H9 (cell line): Measurements from ENCODE around the gene TEX55. TPM values are rescaled to one million over a fixed set of nuclear protein-coding genes. Genes with fewer than 3 reads are reported as not detected.

ENCODE experiments used
- DNase-seq: peaks from one replicate; pipeline ENCODE4 v3.0.0-alpha.2; 2017
- H2AFZ ChIP-seq: one replicate; pipeline ENCODE4 v1.6.1; 2013; ENCODE audit warnings: mild to moderate bottlenecking, low read length, control low read depth, moderate library complexity
- H2AK5ac ChIP-seq: 2 replicates; pipeline ENCODE4 v1.6.1; 2013; ENCODE audit warnings: low read length, control low read depth, mixed read lengths; ENCODE audit not compliant: insufficient read length
- H2BK120ac ChIP-seq: one replicate; pipeline ENCODE4 v1.6.1; 2013; ENCODE audit warnings: low read depth, mild to moderate bottlenecking, low read length, control low read depth, inconsistent platforms; ENCODE audit not compliant: poor library complexity, severe bottlenecking
- H2BK12ac ChIP-seq: 2 replicates; pipeline ENCODE4 v1.6.1; 2013; ENCODE audit warnings: low read length, control low read depth, mixed read lengths, low read depth; ENCODE audit not compliant: insufficient read length
- H2BK15ac ChIP-seq: 2 replicates; pipeline ENCODE4 v1.6.1; 2013; ENCODE audit warnings: low read depth, low read length, control low read depth
- H2BK20ac ChIP-seq: one replicate; pipeline ENCODE4 v1.6.1; 2013; ENCODE audit warnings: low read depth, mild to moderate bottlenecking, low read length, control low read depth, inconsistent platforms; ENCODE audit not compliant: poor library complexity, severe bottlenecking
- H2BK5ac ChIP-seq: 2 replicates; pipeline ENCODE4 v1.6.1; 2013; ENCODE audit warnings: low read length, control low read depth, mixed read lengths; ENCODE audit not compliant: insufficient read length
- H3K14ac ChIP-seq: 2 replicates; pipeline ENCODE4 v1.6.1; 2013; ENCODE audit warnings: low read length, control low read depth; ENCODE audit not compliant: insufficient read depth
- H3K18ac ChIP-seq: 2 replicates; pipeline ENCODE4 v1.6.1; 2013; ENCODE audit warnings: low read depth, mild to moderate bottlenecking, mixed read lengths, low read length, control low read depth; ENCODE audit not compliant: insufficient read length
- H3K23ac ChIP-seq: 2 replicates; pipeline ENCODE4 v1.6.1; 2013; ENCODE audit warnings: low read length, control low read depth, mixed read lengths, low read depth; ENCODE audit not compliant: insufficient read length
- H3K23me2 ChIP-seq: 2 replicates; pipeline ENCODE4 v1.6.1; 2013; ENCODE audit warnings: low read depth, mild to moderate bottlenecking, mixed read lengths, low read length, control low read depth; ENCODE audit not compliant: insufficient read length, poor library complexity, severe bottlenecking
- H3K27ac ChIP-seq: 2 replicates; pipeline ENCODE4 v1.5.1; 2013; ENCODE audit warnings: low read length, control low read depth, mixed read lengths, low read depth; ENCODE audit not compliant: insufficient read length
- H3K27me3 ChIP-seq: 2 replicates; pipeline ENCODE4 v1.6.1; 2013; ENCODE audit warnings: low read length, control low read depth, inconsistent platforms; ENCODE audit not compliant: insufficient read depth
- H3K4ac ChIP-seq: 2 replicates; pipeline ENCODE4 v1.6.1; 2013; ENCODE audit warnings: low read depth, mild to moderate bottlenecking, control low read depth, inconsistent platforms, low read length, moderate library complexity
- H3K4me1 ChIP-seq: 2 replicates; pipeline ENCODE4 v1.6.1; 2013; ENCODE audit warnings: low read length, control low read depth, inconsistent platforms; ENCODE audit not compliant: insufficient read depth
- H3K4me2 ChIP-seq: 2 replicates; pipeline ENCODE4 v1.6.1; 2013; ENCODE audit warnings: low read length, control low read depth, mixed read lengths; ENCODE audit not compliant: insufficient read length, insufficient read depth
- H3K56ac ChIP-seq: 2 replicates; pipeline ENCODE4 v1.6.1; 2013; ENCODE audit warnings: low read depth, mild to moderate bottlenecking, mixed read lengths, low read length, control low read depth; ENCODE audit not compliant: insufficient read length
- H3K79me1 ChIP-seq: 2 replicates; pipeline ENCODE4 v1.6.1; 2013; ENCODE audit warnings: low read depth, mild to moderate bottlenecking, moderate library complexity, low read length, control low read depth, inconsistent platforms; ENCODE audit not compliant: insufficient read depth, poor library complexity, severe bottlenecking
- H3K79me2 ChIP-seq: 2 replicates; pipeline ENCODE4 v1.6.1; 2013; ENCODE audit warnings: low read length, control low read depth, inconsistent platforms; ENCODE audit not compliant: insufficient read depth
- H3K9ac ChIP-seq: 2 replicates; pipeline ENCODE4 v1.6.1; 2013; ENCODE audit warnings: low read length, control low read depth, mixed read lengths; ENCODE audit not compliant: insufficient read length; ENCODE audit errors: extremely low read depth
- H3K9me3 ChIP-seq: one replicate; pipeline ENCODE4 v1.6.1; 2013; ENCODE audit warnings: low read depth, low read length, inconsistent platforms; ENCODE audit not compliant: control insufficient read depth
- H3T11ph ChIP-seq: one replicate; pipeline ENCODE4 v1.6.1; 2013; ENCODE audit warnings: mild to moderate bottlenecking, low read length, control low read depth, inconsistent platforms
- H4K20me1 ChIP-seq: one replicate; pipeline ENCODE4 v1.6.1; 2013; ENCODE audit not compliant: control insufficient read depth, insufficient read length, insufficient read depth
- H4K5ac ChIP-seq: 2 replicates; pipeline ENCODE4 v1.6.1; 2013; ENCODE audit warnings: low read depth, mild to moderate bottlenecking, mixed read lengths, low read length, control low read depth; ENCODE audit not compliant: insufficient read length
- H4K8ac ChIP-seq: replicated peaks from 2 replicates; pipeline ENCODE4 v1.6.1; 2013; ENCODE audit warnings: low read length, control low read depth, mixed read lengths, low read depth; ENCODE audit not compliant: insufficient read length
- H4K91ac ChIP-seq: 2 replicates; pipeline ENCODE4 v1.6.1; 2013; ENCODE audit warnings: low read depth, mild to moderate bottlenecking, moderate library complexity, mixed read lengths, low read length, control low read depth; ENCODE audit not compliant: insufficient read length
- H3K27ac Mint-ChIP-seq, 3 experiments: 2 replicates in 2 of 3; 3 replicates in 1 of 3; pipeline ENCODE4 v1.8.0; 2020 to 2021; ENCODE audit warnings: mixed read lengths in 3 of 3, mild to moderate bottlenecking in 1 of 3, moderate library complexity in 1 of 3
- H3K27me3 Mint-ChIP-seq: 2 replicates; pipeline ENCODE4 v1.8.0; 2021; ENCODE audit warnings: low read depth, mild to moderate bottlenecking, moderate library complexity, mixed read lengths
- H3K36me3 Mint-ChIP-seq, 3 experiments: 2 replicates in 2 of 3; 3 replicates in 1 of 3; pipeline ENCODE4 v1.8.0; 2020 to 2021; ENCODE audit warnings: low read depth in 3 of 3, mixed read lengths in 3 of 3; ENCODE audit not compliant: insufficient read depth in 1 of 3
- H3K4me1 Mint-ChIP-seq, 2 experiments: 2 replicates each; pipeline ENCODE4 v1.8.0; 2020; ENCODE audit warnings: mixed read lengths in 2 of 2
- H3K4me3 Mint-ChIP-seq, 2 experiments: 2 replicates in 1 of 2; 3 replicates in 1 of 2; pipeline ENCODE4 v1.8.0; 2020 to 2021; ENCODE audit warnings: mild to moderate bottlenecking in 2 of 2, mixed read lengths in 2 of 2, moderate library complexity in 1 of 2
- H3K9me3 Mint-ChIP-seq, 2 experiments: 2 replicates in 1 of 2; 3 replicates in 1 of 2; pipeline ENCODE4 v1.8.0; 2020; ENCODE audit warnings: mild to moderate bottlenecking in 2 of 2, mixed read lengths in 2 of 2, moderate library complexity in 1 of 2
- WGBS: extraction: QIAGEN DNeasy Blood & Tissue Kit; methylation state at CpG from one replicate; pipeline ENCODE4 v1.1.7; 2013; ENCODE audit warnings: missing lambda C conversion rate, low lambda C conversion rate, mixed read lengths; ENCODE audit not compliant: insufficient read length; ENCODE audit errors: extremely low coverage; 5-methylcytosine and 5-hydroxymethylcytosine counted together
- total RNA-seq: library from RNA; stranded (reverse); gene quantifications from 2 replicates; pipeline ENCODE4 v1.2.1, GENCODE V29; 2021
- TF ChIP-seq, protein P1 (sequence below): fragments of 200-600 bp; sonication (generic); conservative IDR thresholded peaks from 3 replicates; pipeline ENCODE4 v1.8.0; 2021; ENCODE audit warnings: antibody characterized with exemption, mild to moderate bottlenecking

Gene TEX55
- total RNA-seq, 1 experiment from 2014 or later: not detected

DNA sequence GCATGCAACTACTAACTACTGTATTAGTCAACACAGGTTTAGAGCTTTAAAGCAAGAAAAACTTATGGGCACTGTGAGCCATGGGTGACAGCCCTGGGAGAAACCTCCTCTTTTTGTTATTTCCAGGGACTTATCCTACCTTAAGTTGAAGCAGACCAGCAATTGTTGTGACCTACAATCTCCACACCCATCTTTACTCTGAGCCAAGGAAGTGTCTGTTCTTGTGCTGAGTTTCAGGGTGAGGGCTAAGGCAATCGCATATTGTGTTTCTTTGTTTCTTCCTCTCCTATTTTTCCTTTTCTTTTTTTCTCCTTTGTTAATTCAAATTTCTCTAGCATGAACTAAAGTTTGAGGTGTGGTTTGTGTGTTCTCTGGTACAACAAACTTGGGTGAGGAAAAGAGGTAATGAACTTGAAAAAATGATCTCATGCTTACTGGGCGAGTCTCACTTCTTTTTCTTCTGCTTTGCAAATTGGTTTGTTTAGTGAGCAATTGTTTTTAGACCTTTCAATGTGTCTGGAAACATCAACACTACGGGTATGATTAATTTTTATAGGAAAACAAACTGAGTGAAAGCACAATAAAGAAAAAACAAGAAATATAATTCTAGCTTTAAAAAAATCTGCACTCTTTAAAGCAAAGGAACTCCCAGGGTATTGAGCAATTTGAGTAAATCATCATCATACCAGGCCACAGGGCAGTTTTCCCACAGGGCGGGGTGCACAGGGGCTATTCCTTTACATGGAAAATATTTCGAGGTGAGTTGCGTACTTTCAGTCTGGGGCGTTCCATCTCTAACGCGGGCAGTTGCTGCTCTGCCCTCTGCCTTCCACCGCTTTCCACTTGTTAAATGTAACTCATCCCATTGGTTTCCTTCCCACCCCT, 30.1 kb downstream of the TEX55 start:
- H3K9me3 ChIP-seq: no peaks in the 10 kb centered on the region
- peaks cover 7 to 8% of the 10 kb centered on the region in 2 experiments for H3K4me1 Mint-ChIP-seq
- H3K4me3 Mint-ChIP-seq: no peak overlapping the region
- H3K27ac ChIP-seq: no peak overlapping the region
- H3K27ac Mint-ChIP-seq: no peak overlapping the region
- H4K5ac ChIP-seq: no peak overlapping the region
- no peak overlapping the region for H3K14ac ChIP-seq
- no peak overlapping the region for H3K23ac ChIP-seq
- TF ChIP-seq, protein P1, sequence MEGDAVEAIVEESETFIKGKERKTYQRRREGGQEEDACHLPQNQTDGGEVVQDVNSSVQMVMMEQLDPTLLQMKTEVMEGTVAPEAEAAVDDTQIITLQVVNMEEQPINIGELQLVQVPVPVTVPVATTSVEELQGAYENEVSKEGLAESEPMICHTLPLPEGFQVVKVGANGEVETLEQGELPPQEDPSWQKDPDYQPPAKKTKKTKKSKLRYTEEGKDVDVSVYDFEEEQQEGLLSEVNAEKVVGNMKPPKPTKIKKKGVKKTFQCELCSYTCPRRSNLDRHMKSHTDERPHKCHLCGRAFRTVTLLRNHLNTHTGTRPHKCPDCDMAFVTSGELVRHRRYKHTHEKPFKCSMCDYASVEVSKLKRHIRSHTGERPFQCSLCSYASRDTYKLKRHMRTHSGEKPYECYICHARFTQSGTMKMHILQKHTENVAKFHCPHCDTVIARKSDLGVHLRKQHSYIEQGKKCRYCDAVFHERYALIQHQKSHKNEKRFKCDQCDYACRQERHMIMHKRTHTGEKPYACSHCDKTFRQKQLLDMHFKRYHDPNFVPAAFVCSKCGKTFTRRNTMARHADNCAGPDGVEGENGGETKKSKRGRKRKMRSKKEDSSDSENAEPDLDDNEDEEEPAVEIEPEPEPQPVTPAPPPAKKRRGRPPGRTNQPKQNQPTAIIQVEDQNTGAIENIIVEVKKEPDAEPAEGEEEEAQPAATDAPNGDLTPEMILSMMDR: no peak
- no peaks in the 10 kb centered on the region for H3K79me1 ChIP-seq
- H3K9ac ChIP-seq: no peak overlapping the region
- no peak for DNase-seq
- H3K18ac ChIP-seq: no peak overlapping the region
- peaks cover 16% of the 10 kb centered on the region for H3K27me3 Mint-ChIP-seq
- no peak overlapping the region for H4K8ac ChIP-seq
- no peak overlapping the region for H2BK20ac ChIP-seq
- H3K23me2 ChIP-seq: no peaks in the 10 kb centered on the region
- no peak overlapping the region for H2AFZ ChIP-seq
- no CpG with 5 or more reads among the region's 10 CpGs for WGBS
- no peak overlapping the region for H3K4me2 ChIP-seq
- no peaks in the 10 kb centered on the region for H3K79me2 ChIP-seq
- H3K4ac ChIP-seq: no peak overlapping the region
- H4K20me1 ChIP-seq: no peaks in the 10 kb centered on the region
- no peak overlapping the region for H3T11ph ChIP-seq
- no peak overlapping the region for H4K91ac ChIP-seq
- H3K36me3 Mint-ChIP-seq: no peaks in the 10 kb centered on the region
- no peak overlapping the region for H3K56ac ChIP-seq
- H2BK12ac ChIP-seq: no peak overlapping the region
- H3K27me3 ChIP-seq: no peaks in the 10 kb centered on the region
- no peaks in the 10 kb centered on the region; a peak in 1 of 5 replicates for H3K9me3 Mint-ChIP-seq
- no peaks in the 10 kb centered on the region for H3K4me1 ChIP-seq
- H2BK15ac ChIP-seq: no peak overlapping the region
- H2BK5ac ChIP-seq: no peak overlapping the region
- H2BK120ac ChIP-seq: no peak overlapping the region
- H2AK5ac ChIP-seq: no peak overlapping the region
